DMS53 (cell line): ENCODE data around the gene CNKSR2.
"Not testable (repeated sequence)": the region's sequence is repeated elsewhere in the genome, so short reads cannot be mapped to it uniquely, and the experiment has no call there.

Source experiments
- DNase-seq: peaks from one replicate; lab custom pipeline; 2025; lab: John Stamatoyannopoulos, UW

CNKSR2 gene

DNA sequence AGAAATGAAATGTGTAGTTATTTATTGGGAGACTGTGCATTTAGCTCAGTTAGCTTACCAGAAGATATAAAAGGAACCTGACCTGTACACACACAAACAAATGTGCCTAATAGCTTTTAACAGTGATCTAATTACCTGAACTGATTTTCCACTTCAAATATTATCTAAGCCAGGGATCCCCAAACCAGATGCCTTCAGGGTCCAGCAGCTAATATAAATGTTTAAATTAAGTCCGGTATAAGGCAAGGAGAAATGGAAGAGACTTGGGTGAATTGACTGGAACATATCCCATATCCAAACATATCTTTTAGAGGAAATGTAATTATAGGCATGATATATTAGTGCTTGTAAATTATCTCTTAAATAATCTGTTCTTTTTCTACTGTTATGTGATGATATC, 66.7 kb downstream of the CNKSR2 start:
- DNase-seq, result no peak

GRCh38 chrX:21457718-21458117, 83.5 kb downstream of the CNKSR2 start:
- no peak for DNase-seq

GRCh38 chrX:21469071-21469470, 94.9 kb downstream of the CNKSR2 start:
- no peak for DNase-seq

DNA sequence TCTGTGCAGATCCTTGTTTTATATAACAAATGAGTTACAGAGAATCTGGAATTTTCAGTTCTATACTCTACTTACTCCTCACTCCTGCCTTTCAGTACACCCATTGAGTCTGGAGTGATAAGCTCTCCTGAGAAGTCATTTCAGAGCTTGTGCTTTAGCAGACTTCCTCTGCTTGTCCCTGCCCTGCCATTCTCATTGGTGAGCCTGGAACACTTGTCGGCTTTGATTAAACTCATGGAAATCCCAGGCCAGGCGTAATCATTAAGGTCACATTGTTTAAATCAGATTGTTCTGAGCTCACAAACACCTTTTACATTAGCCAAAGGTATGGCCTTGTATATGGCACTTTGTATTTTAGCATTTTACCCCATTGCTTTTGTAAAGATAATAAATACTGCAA, 102.7 kb downstream of the CNKSR2 start:
- no peak for DNase-seq

DNA sequence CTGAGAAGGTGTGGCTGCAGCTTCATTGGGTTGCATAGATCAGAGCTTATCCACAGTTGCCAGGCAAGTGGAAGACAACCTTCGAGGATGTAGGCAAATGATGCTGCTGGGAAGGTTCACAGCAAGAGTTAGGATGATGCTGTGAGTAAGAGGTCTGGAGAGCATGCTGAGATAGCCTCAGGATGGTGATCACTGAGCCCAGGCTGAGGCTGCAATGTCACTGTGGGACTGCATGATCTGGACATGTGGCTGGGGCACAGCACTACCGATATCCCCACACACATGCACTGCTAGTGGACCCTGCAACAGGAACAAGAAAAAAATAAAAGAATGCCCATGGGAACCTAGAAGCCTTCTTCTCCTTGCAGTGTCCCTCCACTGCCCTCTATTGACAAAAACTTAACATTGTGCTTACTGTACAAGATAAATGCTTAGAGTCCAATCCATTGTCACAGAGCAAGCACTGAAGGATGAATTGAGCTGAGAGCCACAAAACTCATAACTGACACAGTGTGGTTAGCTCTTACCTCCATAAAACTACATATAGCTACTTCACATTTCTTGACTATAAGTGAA, 105.6 kb downstream of the CNKSR2 start:
- DNase-seq, result peak; percentile 84

DNA sequence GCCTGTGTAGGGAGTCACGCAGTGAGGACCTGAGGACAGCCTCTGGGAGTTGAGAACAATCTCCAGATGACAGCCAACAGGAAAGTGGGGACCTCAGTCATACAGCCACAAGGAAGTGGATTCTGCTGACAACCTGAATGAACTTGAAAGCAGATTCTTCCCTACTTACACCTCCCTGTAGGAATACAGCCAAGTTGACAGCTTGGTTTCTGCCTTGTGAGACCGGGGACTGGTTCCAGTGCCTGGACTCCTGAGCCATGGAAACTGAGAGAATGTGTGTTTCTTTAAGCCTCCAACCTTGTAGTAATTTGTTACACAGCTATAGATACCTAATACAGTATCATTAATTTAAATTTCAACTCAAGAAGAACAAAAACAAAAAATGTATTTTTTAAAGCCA, 107.5 kb downstream of the CNKSR2 start:
- DNase-seq, result no peak

DNA sequence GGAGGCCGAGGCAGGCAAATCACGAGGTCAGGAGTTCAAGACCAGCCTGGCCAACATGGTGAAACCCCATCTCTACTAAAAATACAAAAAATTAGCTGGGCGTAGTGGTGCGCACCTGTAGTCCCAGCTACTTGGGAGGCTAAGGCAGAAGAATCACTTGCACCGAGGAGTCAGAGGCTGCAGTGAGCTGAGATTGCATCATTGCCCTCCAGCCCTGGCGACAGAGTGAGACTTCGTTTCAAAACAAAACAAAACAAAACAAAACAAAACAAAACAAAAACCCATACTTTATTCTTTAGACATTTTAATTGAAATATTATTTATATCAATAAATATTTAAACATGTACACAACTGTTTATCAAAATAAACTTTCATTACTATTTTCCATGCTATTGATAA, 109.8 kb downstream of the CNKSR2 start:
- DNase-seq, result not testable (repeated sequence)

GRCh38 chrX:21487832-21488231, 113.6 kb downstream of the CNKSR2 start:
- DNase-seq, result peak; percentile 93

DNA sequence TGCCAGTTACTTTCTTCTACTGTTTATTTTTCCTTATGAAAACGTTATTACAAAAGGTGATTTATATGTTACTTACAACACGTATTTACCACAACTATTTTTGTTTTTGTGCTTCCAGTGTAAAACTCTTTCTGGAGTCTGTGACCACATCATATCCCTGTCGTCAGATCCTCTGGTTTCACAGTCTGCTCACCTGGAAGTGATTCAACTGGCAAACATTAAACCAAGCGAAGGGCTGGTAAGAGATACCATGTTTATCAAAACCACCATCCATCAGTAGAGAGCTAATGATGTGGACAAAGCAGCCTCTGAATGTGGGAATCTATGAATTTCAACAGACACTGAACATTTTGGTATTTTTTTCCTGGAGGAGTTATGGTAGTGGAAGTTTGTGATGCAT, 116.1 kb downstream of the CNKSR2 start:
- peak; percentile 2 for DNase-seq

DNA sequence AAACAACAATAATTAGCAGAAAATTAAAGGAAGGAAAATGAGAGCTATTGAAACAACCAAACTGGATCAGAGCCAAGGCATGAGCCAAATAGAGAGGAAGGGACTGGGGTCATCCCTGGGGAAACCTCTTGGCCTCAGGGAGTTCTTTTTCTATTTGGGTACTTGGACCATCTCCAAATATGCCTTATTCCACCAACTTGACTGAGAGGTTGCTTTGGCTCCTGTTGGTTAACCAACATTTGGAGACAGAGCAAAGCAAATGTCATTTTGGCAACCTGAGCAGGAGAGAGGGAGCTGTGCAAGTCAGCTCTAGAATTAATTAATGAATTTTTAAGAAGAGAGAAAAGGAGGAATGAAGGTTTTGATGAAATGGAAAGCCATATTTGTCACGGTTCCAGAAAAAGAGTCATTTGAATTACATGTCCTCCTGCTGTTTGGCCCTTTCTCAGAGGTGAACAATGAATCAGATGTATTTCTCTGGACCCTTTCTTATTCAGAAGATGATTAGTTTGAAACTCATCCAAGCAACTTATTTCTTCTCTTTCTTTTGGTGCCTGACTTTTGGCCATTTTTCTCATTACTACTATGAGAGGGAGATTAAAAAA, 119.1 kb downstream of the CNKSR2 start:
- DNase-seq, result no peak

- no peak for DNase-seq
These were observed 129.4 kb downstream of the CNKSR2 start for GRCh38 chrX:21503593-21503992.

DNA sequence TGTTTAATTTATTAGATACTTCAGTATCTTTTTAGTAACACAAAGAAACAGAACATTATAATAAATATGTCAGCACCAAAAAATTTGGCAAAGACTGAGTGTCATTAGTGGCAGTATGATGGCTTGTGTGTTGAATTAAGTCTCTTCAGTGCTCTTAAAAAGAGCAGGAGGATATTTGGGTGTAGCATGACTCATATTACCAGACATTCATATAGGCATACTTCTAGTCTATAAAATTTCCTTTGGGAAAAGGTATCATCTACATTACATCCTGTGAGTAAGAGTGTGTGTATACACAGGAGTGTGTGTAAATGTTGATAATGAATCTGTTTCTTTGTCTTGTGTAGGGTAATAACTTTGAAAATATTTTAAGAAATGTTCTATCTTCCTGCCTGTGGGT, 135.7 kb downstream of the CNKSR2 start:
- peak; percentile 58 for DNase-seq

- DNase-seq, result no peak
These were observed 149.8 kb downstream of the CNKSR2 start for GRCh38 chrX:21524008-21524407.

- DNase-seq, result peak; percentile 24
These were observed 153.9 kb downstream of the CNKSR2 start for GRCh38 chrX:21528076-21528475.

- no peak for DNase-seq
These were observed 155.6 kb downstream of the CNKSR2 start for GRCh38 chrX:21529771-21530170.

DNA sequence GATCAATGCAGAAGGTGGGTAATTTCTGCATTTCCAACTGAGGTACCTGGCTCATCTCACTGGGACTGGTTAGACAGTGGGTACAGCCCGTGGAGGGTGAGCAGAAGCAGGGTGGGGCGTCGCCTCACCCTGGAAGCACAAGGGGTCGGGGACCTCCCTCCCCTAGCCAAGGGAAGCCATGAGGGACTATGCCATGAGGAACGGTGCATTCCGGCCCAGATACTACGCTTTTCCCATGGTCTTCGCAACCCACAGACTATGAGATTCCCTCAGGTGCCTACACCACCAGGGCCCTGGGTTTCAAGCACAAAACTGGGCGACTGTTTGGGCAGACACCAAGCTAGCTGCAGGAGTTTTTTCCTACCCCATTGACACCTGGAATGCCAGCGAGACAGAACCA, 170.4 kb downstream of the CNKSR2 start:
- DNase-seq, result not testable (repeated sequence)

- DNase-seq, result peak; percentile 27
These were observed 185.2 kb downstream of the CNKSR2 start for GRCh38 chrX:21559417-21559816.

DNA sequence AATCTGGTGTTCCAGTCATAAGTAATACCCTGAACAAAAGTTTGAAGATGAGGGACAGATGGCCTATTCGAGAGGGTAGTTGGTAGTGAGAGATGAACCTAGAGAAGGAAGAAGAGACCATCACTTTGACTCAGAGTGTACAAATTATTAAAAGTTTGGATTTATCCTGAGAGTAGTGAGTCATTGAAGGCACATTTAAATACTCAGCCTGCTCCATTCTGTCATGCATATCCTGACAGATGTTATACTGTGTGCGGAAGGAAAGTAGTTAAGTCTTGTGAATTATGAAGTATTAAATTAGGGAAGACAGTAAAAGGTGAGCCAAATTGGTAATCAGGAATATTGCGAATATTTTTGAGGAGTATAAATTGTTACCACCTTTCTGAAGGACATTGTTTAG, 190.8 kb downstream of the CNKSR2 start:
- DNase-seq, result no peak

DNA sequence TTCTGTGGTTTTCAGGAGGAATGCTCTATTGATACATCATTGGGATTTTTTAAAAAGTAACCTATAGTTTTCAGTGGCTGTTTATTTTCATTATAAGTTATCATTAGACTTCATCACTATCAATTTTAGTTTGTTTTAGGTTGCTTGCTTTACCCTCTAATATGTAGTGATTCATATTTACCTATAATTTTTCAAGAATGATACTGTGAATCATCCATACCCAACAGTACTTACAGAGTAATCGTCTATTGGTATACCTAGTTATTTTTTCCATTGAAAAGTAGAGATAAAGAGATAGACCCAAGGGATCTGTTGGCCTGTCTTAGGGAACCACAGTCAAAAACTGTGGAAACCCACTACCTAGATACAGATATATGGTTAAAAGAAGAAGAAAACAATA, 200.6 kb downstream of the CNKSR2 start:
- no peak for DNase-seq

- no peak for DNase-seq
These were observed 207.3 kb downstream of the CNKSR2 start for GRCh38 chrX:21581479-21581878.

DNA sequence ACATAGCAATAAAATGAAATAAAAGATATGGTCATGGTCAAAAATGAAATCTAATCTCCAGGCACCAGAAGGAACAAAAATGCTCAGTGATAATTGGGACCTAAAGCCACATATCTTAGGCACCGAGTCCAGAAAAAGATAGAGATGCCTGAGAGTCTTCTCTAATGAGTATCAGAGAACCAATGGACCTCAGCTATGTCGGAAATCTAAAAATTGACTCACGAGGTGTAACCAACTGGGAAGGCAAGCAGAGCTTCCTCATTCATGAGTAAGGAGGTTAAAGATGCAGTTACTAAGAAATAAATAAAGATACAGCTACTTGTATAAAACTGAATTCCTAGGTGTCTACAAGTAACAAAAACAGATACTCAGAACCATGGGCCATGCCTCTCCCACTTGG, 211.8 kb downstream of the CNKSR2 start:
- no peak for DNase-seq

- DNase-seq, result no peak
These were observed 216.0 kb downstream of the CNKSR2 start for GRCh38 chrX:21590012-21590776.

GRCh38 chrX:21606002-21606401, 231.8 kb downstream of the CNKSR2 start:
- DNase-seq, result no peak

GRCh38 chrX:21610168-21610567, 235.9 kb downstream of the CNKSR2 start:
- no peak for DNase-seq
